ENCODE results near the gene FGF3. TPM values are rescaled to one million over a fixed set of nuclear protein-coding genes. Genes with fewer than 3 reads are reported as not detected.

The FGF3 gene
- total and polyA plus RNA-seq, 9 of the 15 experiments (the other 6 are each of a cell fraction or from before 2014, with no cell fraction given): not detected

GRCh38 chr11:69821511-69822040 is 2.4 kb upstream of the FGF3 start:
- Histone ChIP-seq H3K79me2 (ENCODE audit: control insufficient read depth, insufficient read depth, low read length) (no peaks in the 10 kb centered on the region), H3K9me3 (replicated peaks; ENCODE audit: control insufficient read depth, insufficient read depth, low read depth, low read length) (no peaks in the 10 kb centered on the region), H3K4me3 (no peak overlapping the region), H2AFZ (ENCODE audit: low read depth, low read length) (no peak overlapping the region), H4K20me1 (replicated peaks; ENCODE audit: control insufficient read depth, insufficient read depth, low read length) (peaks cover 11% of the 10 kb centered on the region), H3K4me2 (ENCODE audit: insufficient read depth, low read length) (no peak overlapping the region), H3K36me3 (ENCODE audit: control insufficient read depth, insufficient read depth, low read length) (no peaks in the 10 kb centered on the region), H3K27me3 (ENCODE audit: control insufficient read depth in 2 of 2, insufficient read depth in 2 of 2, low read length in 2 of 2) (peaks cover 22 to 85% of the 10 kb centered on the region in 2 experiments), H3K9me1 (ENCODE audit: control insufficient read depth, insufficient read depth, low read length) (no peaks in the 10 kb centered on the region), H3K9ac (ENCODE audit: insufficient read depth in 1 of 2, low read depth in 2 of 2, low read length in 2 of 2) (no peak overlapping the region), H3K4me1 (replicated peaks in 1 of 2; ENCODE audit: control insufficient read depth in 2 of 2, insufficient read depth in 2 of 2, low read length in 2 of 2) (peaks cover 0 to 22% of the 10 kb centered on the region in 2 experiments; a peak in 2 of 5 replicates), H3K27ac (ENCODE audit: extremely low read depth, low read depth, low read length) (no peak overlapping the region)
- intact Hi-C loops (cut with micrococcal nuclease): no loop called here
- no peak for TF ChIP-seq XRCC4 (IDR thresholded peaks at IDR 0.05; ENCODE audit: extremely low read depth, insufficient read depth, insufficient read length)
- no peak for TF ChIP-seq PHF21A (IDR thresholded peaks at IDR 0.05; ENCODE audit: borderline replicate concordance, low read depth)
- TF ChIP-seq TRIM28 (IDR thresholded peaks at IDR 0.05): no peak
- TF ChIP-seq TFAM (CRISPR knock-in tag; conservative IDR thresholded peaks at IDR 0.05): no peak
- no peak for TF ChIP-seq DIDO1 (tag; IDR thresholded peaks at IDR 0.05; ENCODE audit: low read depth)
- no peak for TF ChIP-seq C11orf30 (IDR thresholded peaks at IDR 0.05; ENCODE audit: low read depth)
- FAIRE-seq (no peak), ATAC-seq (no peak), DNase-seq (ENCODE audit: extremely low read depth in 1 of 4, low spot score in 3 of 4) (no peak)
- no TSS peak for BruUV-seq (replicated peaks)
- CTCF ChIA-PET (ENCODE audit: low intra/inter-chr PET ratio): no interaction called here
- POLR2A ChIA-PET: interaction anchor here (1.2 kb wide), 1 partner anchor 15 kb away, joined by 3 read pairs; no protein-coding TSS in a partner anchor
- 1% methylated on average over 17 of the region's 17 CpGs for WGBS (ENCODE audit: insufficient coverage, low coverage, missing lambda C conversion rate)
- in situ Hi-C loops (cut with MboI): no loop called here

GRCh38 chr11:69820441-69820840 is 1.2 kb upstream of the FGF3 start:
- H3K9ac ChIP-seq (ENCODE audit: insufficient read depth in 1 of 2, low read depth in 2 of 2, low read length in 2 of 2): no peak overlapping the region
- H3K36me3 ChIP-seq (ENCODE audit: control insufficient read depth, insufficient read depth, low read length): no peaks in the 10 kb centered on the region
- no peak overlapping the region for H3K27ac ChIP-seq (ENCODE audit: extremely low read depth, low read depth, low read length)
- no peaks in the 10 kb centered on the region for H3K9me3 ChIP-seq (replicated peaks; ENCODE audit: control insufficient read depth, insufficient read depth, low read depth, low read length)
- no peak overlapping the region for H3K4me3 ChIP-seq
- DNase-seq (ENCODE audit: extremely low read depth in 1 of 4, low spot score in 3 of 4) (no peak), FAIRE-seq (no peak), ATAC-seq (no peak)
- WGBS (ENCODE audit: insufficient coverage, low coverage, missing lambda C conversion rate): 0% methylated on average over 5 of the region's 5 CpGs
- intact Hi-C loops (cut with micrococcal nuclease): no loop called here
- in situ Hi-C loops (cut with MboI): no loop called here
- ChIA-PET CTCF (ENCODE audit: low intra/inter-chr PET ratio) (no interaction called here), POLR2A (interaction anchor here (0.6 to 1.2 kb wide), 4 partner anchors 8 to 1624 kb away, joined by 3 to 4 read pairs (median 4); no protein-coding TSS in a partner anchor)
- no peaks in the 10 kb centered on the region for H3K79me2 ChIP-seq (ENCODE audit: control insufficient read depth, insufficient read depth, low read length)
- H3K4me1 ChIP-seq (replicated peaks in 1 of 2; ENCODE audit: control insufficient read depth in 2 of 2, insufficient read depth in 2 of 2, low read length in 2 of 2): peaks cover 0 to 22% of the 10 kb centered on the region in 2 experiments; a peak in 2 of 5 replicates
- TF ChIP-seq THAP12 (CRISPR knock-in tag; IDR thresholded peaks at IDR 0.05) (no peak), ZNF436 (CRISPR knock-in tag; IDR thresholded peaks at IDR 0.05) (no peak), PTRF (tag; IDR thresholded peaks at IDR 0.05) (no peak), MITF (IDR thresholded peaks at IDR 0.05) (no peak), ZNF175 (CRISPR knock-in tag; IDR thresholded peaks at IDR 0.05; ENCODE audit: low read depth) (no peak), ETV5 (CRISPR knock-in tag; IDR thresholded peaks at IDR 0.05; ENCODE audit: low read depth) (no peak), CTBP1 (IDR thresholded peaks at IDR 0.05; ENCODE audit: borderline replicate concordance) (no peak), ZBTB8A (IDR thresholded peaks at IDR 0.05; ENCODE audit: partially characterized antibody) (no peak)
- no peak overlapping the region for H3K4me2 ChIP-seq (ENCODE audit: insufficient read depth, low read length)
- H3K9me1 ChIP-seq (ENCODE audit: control insufficient read depth, insufficient read depth, low read length): no peaks in the 10 kb centered on the region
- no peak overlapping the region for H2AFZ ChIP-seq (ENCODE audit: low read depth, low read length)
- H4K20me1 ChIP-seq (replicated peaks; ENCODE audit: control insufficient read depth, insufficient read depth, low read length): peaks cover 13% of the 10 kb centered on the region
- no TSS peak for BruUV-seq (replicated peaks)
- peaks cover 20 to 85% of the 10 kb centered on the region in 2 experiments for H3K27me3 ChIP-seq (ENCODE audit: control insufficient read depth in 2 of 2, insufficient read depth in 2 of 2, low read length in 2 of 2)

All from K562 (cell line).